Brain microvascular endothelial cell (primary cell): ENCODE data around the gene MICAL2.
A peak's percentile ranks its signal among the peaks of the same experiment; 100 is the strongest.

Experiments used
- DNase-seq: peaks from one replicate; pipeline ENCODE4 v3.0.0-alpha.2; 2020
- H3K27ac ChIP-seq: fragments of 250-450 bp; sonication (Bioruptor Pico); 2 replicates; pipeline ENCODE4 v1.5.1; 2020; ENCODE audit warnings: mild to moderate bottlenecking, moderate library complexity
- H3K27me3 ChIP-seq: fragments of 250-450 bp; sonication (Bioruptor Pico); replicated peaks from 2 replicates; pipeline ENCODE4 v1.5.1; 2020; ENCODE audit warnings: mild to moderate bottlenecking
- H3K36me3 ChIP-seq: fragments of 250-450 bp; sonication (Bioruptor Pico); replicated peaks from 2 replicates; pipeline ENCODE4 v1.5.1; 2020; ENCODE audit warnings: mild to moderate bottlenecking
- H3K4me3 ChIP-seq: 2 replicates; pipeline ENCODE4 v1.5.1; 2011; ENCODE audit warnings: low read depth, mild to moderate bottlenecking, control low read depth, low read length, moderate library complexity
- CTCF ChIP-seq: IDR thresholded peaks from 2 replicates; pipeline ENCODE4 v1.5.1; 2011; ENCODE audit warnings: low read depth, mild to moderate bottlenecking, moderate library complexity, low read length, control low read depth, inconsistent platforms; ENCODE audit errors: missing control alignments
- in situ Hi-C: cut with HindIII; loops from 2 replicates; pipeline ENCODE4 v1.10.0; 2017; ENCODE audit warnings: low sequenced_read_pairs, low pct_ligation_motif_present

Gene MICAL2

DNA sequence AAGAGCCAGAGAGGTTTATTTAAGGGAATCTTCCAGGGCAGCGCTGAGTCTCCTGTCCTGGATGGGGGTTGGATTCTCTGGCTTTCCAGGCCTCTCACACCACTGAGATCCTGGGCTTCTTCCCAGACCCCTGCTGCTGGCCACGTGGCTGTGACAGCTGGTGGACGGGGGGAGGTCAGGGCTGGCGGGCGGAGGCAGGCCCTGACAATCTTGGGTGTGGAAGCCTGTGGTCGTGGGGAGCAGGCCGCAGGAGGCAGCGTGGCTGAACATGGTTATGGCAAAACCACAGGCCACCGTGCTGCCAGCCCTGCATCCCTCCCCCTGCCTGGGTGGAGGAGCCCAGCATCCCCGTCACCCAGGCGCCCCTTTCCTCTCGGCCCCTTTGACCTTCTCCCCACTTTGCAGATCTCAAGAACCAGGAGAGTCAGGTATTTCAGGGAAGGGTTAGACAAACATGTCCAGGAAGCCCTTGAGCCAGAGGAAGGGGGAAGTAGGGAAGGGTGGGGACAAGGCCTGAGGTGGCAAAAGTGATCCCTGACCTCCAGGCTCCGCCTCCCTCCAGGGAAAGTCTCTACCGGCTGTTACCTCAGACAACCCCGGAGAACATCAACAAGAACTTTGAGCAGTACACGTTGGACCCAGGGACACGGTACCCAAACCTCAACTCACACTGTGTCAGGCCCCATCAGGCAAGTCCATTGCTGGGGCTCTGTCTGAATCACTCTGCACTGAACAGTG lies 111.8 kb downstream of the MICAL2 start:
- DNase-seq: peak; percentile 51
- in situ Hi-C loops: no loop called here
- TF ChIP-seq CTCF: no peak
- H3K27ac ChIP-seq: peak overlapping the region; percentile 42
- no peak overlapping the region for H3K4me3 ChIP-seq
- no peaks in the 10 kb centered on the region for H3K27me3 ChIP-seq
- H3K36me3 ChIP-seq: peaks cover 96% of the 10 kb centered on the region

DNA sequence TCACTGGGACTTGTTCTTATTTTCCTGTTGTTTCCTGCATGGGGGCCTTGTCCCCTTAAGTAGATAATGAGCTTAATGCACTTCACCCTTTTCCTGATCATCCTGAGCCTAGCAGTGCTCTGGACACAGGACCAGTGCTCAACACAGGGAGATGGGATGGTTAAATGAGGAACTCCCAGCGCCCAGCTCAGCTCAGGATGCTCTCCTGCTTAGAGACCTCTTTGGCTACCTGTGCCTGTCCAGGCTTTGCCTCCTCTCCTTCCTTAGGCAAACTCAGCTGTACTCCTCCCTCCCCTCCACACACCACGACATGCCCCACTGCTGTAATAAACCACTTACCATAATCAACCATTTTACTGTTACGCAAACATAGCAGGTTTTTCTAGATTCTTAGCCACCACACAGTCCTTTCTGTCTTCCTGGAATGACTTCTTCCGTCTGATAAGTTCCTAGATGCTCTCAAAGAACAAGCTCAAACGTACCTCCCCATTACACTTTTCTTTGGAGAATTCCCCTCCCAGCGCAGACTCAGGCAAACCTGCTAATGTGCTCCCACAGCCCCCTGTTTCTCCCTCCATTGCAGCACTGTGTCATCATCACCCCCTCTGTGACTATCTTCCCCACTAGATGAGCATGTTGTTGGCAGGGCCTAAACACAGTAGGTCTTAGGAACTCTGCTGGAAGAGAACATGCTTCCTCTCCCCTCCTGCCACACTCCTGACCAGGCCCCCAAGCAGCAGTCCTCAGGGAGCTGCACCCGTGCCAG lies 113.6 kb downstream of the MICAL2 start:
- no peaks in the 10 kb centered on the region for H3K27me3 ChIP-seq
- peak overlapping the region; percentile 65 for H3K27ac ChIP-seq
- no peak overlapping the region for H3K4me3 ChIP-seq
- in situ Hi-C loops: no loop called here
- H3K36me3 ChIP-seq: peaks cover 94% of the 10 kb centered on the region
- no peak for DNase-seq
- TF ChIP-seq CTCF: no peak

GRCh38 chr11:12224537-12224893 lies 114.1 kb downstream of the MICAL2 start:
- Histone ChIP-seq H3K27ac (peak overlapping the region; percentile 65), H3K27me3 (no peaks in the 10 kb centered on the region), H3K36me3 (peaks cover 96% of the 10 kb centered on the region), H3K4me3 (no peak overlapping the region)
- in situ Hi-C loops: no loop called here
- peak; percentile 83 for DNase-seq
- no peak for TF ChIP-seq CTCF

DNA sequence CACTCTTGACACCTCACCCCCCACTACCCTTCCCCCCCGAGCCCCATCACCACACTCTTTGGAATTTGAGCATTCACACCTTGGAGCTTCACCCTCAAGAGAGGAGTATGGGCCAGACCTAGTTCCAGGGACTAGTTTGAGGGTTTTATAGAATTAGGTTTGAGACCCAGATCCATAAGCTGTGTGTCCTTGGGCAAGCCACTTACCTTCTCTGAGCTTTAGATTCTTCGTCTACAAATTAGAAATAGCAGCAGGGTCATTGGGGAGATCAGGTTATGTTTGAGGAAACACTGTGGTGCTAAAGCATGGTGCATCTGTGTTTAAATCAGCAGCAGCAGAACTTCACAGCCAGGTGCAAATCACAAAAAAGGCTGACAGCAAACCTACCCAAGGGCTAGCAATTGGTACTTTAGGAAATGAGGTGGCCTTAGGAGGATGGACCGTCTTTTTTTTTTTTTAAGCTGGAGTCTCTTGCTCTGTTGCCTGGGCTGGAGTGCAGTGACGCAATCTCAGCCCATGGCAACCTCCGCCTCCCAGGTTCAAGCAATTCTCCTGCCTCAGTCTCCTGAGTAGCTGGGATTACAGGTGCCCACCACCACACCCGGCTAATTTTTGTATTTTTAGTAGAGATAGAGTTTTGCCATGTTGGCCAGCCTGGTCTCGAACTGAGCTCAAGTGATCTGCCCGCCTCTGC lies 114.8 kb downstream of the MICAL2 start:
- in situ Hi-C loops: no loop called here
- Histone ChIP-seq H3K27ac (peak overlapping the region; percentile 65), H3K27me3 (no peaks in the 10 kb centered on the region), H3K4me3 (no peak overlapping the region), H3K36me3 (peaks cover 96% of the 10 kb centered on the region)
- no peak for DNase-seq
- TF ChIP-seq CTCF: no peak

GRCh38 chr11:12226093-12226492 lies 115.7 kb downstream of the MICAL2 start:
- H3K27ac ChIP-seq: no peak overlapping the region
- in situ Hi-C loops: no loop called here
- H3K4me3 ChIP-seq: no peak overlapping the region
- H3K27me3 ChIP-seq: no peaks in the 10 kb centered on the region
- peaks cover 98% of the 10 kb centered on the region for H3K36me3 ChIP-seq
- TF ChIP-seq CTCF: no peak
- no peak for DNase-seq
